ENCODE data around the gene ALDH3B2.
"Not testable (repeated sequence)": the region's sequence is repeated elsewhere in the genome, so short reads cannot be mapped to it uniquely, and the experiment has no call there.

The ALDH3B2 gene

GRCh38 chr11:67642173-67643120 lies 32.0 kb downstream of the ALDH3B2 start:
- DNase-seq (ENCODE audit: low spot score), result no peak

GRCh38 chr11:67641338-67642172 lies 32.9 kb downstream of the ALDH3B2 start:
- DNase-seq (ENCODE audit: low spot score), result no peak

GRCh38 chr11:67640758-67641337 lies 33.6 kb downstream of the ALDH3B2 start:
- DNase-seq (ENCODE audit: low spot score), result no peak

GRCh38 chr11:67640021-67640757 lies 34.2 kb downstream of the ALDH3B2 start:
- peak; percentile 43 for DNase-seq (ENCODE audit: low spot score)

- DNase-seq (ENCODE audit: low spot score), result no peak
Measured at GRCh38 chr11:67639438-67639859, 35.0 kb downstream of the ALDH3B2 start, which contains the start of gene TBX10. Gene TBX10, minus strand, starts transcription at chr11:67639763. Its CDS starts 291 bp downstream, at chr11:67639472.

GRCh38 chr11:67638535-67639437 lies 35.6 kb downstream of the ALDH3B2 start:
- no peak for DNase-seq (ENCODE audit: low spot score)

GRCh38 chr11:67637441-67637840 lies 37.0 kb downstream of the ALDH3B2 start:
- DNase-seq (ENCODE audit: low spot score), result not testable (repeated sequence)

GRCh38 chr11:67636962-67637361 lies 37.5 kb downstream of the ALDH3B2 start:
- DNase-seq (ENCODE audit: low spot score), result no peak

GRCh38 chr11:67635231-67635521 lies 39.2 kb downstream of the ALDH3B2 start:
- no peak for DNase-seq (ENCODE audit: low spot score)

GRCh38 chr11:67634366-67635230 lies 39.8 kb downstream of the ALDH3B2 start:
- no peak for DNase-seq (ENCODE audit: low spot score)

- no peak for DNase-seq (ENCODE audit: low spot score)
Measured at GRCh38 chr11:67633758-67634365, 40.6 kb downstream of the ALDH3B2 start.

- DNase-seq (ENCODE audit: low spot score), result no peak
Measured at GRCh38 chr11:67632982-67633755, 41.3 kb downstream of the ALDH3B2 start.

GRCh38 chr11:67632175-67632981 lies 42.0 kb downstream of the ALDH3B2 start:
- DNase-seq (ENCODE audit: low spot score), result no peak

- no peak for DNase-seq (ENCODE audit: low spot score)
Measured at GRCh38 chr11:67631853-67632174, 42.6 kb downstream of the ALDH3B2 start.

GRCh38 chr11:67631411-67631810 lies 43.0 kb downstream of the ALDH3B2 start:
- DNase-seq (ENCODE audit: low spot score), result no peak

- no peak for DNase-seq (ENCODE audit: low spot score)
Measured at GRCh38 chr11:67630943-67631331, 43.5 kb downstream of the ALDH3B2 start.

GRCh38 chr11:67630228-67630942 lies 44.0 kb downstream of the ALDH3B2 start:
- peak; percentile 98 for DNase-seq (ENCODE audit: low spot score)
